SK-N-SH treated with all-trans-retinoic acid at 6 μM for 48 hours (cell line): ENCODE results near the gene KCNIP1.

Experiments used
- ATAC-seq: fragments of 200-7000 bp; cut with Tn5 transposase; 3 replicates; pipeline ENCODE4 v1.9.1; 2020; ENCODE audit warnings: mild to moderate bottlenecking, moderate library complexity
- ARNTL ChIP-seq: fragments of 450-650 bp; formaldehyde crosslinking; IDR thresholded peaks from 2 replicates; pipeline ENCODE4 v1.5.0; 2020; ENCODE audit warnings: low read depth, mild to moderate bottlenecking, moderate library complexity, borderline replicate concordance
- BACH2 ChIP-seq: fragments of 250-450 bp; sonication (Bioruptor Pico); IDR thresholded peaks from 2 replicates; pipeline ENCODE4 v1.9.0; 2021; ENCODE audit warnings: mild to moderate bottlenecking, borderline replicate concordance
- CREB5 ChIP-seq: fragments of 250-450 bp; sonication (Bioruptor Pico); IDR thresholded peaks from 2 replicates; pipeline ENCODE4 v1.5.1; 2020; ENCODE audit warnings: low read depth, mild to moderate bottlenecking, moderate library complexity
- CSDC2 ChIP-seq: fragments of 250-450 bp; sonication (Bioruptor Pico); IDR thresholded peaks from 2 replicates; pipeline ENCODE4 v1.5.0; 2020; ENCODE audit warnings: mild to moderate bottlenecking, moderate library complexity
- ESRRG ChIP-seq: fragments of 250-450 bp; sonication (Bioruptor Pico); IDR thresholded peaks from 2 replicates; pipeline ENCODE4 v1.6.1; 2021; ENCODE audit warnings: mild to moderate bottlenecking
- GLIS3 ChIP-seq: fragments of 250-450 bp; sonication (Bioruptor Pico); IDR thresholded peaks from 2 replicates; pipeline ENCODE4 v1.5.0; 2020; ENCODE audit warnings: mild to moderate bottlenecking, moderate library complexity
- ISL1 ChIP-seq: fragments of 250-450 bp; sonication (Bioruptor Pico); IDR thresholded peaks from 2 replicates; pipeline ENCODE4 v2.1.2; 2022; ENCODE audit warnings: mild to moderate bottlenecking, moderate library complexity
- OSR1 ChIP-seq: fragments of 250-450 bp; sonication (Bioruptor Pico); IDR thresholded peaks from 2 replicates; pipeline ENCODE4 v1.8.0; 2022; ENCODE audit warnings: moderate library complexity, mild to moderate bottlenecking, inconsistent platforms
- PPARA ChIP-seq: fragments of 250-450 bp; sonication (Bioruptor Pico); IDR thresholded peaks from 2 replicates; pipeline ENCODE4 v1.5.0; 2020; ENCODE audit warnings: mild to moderate bottlenecking, borderline replicate concordance
- SNAI2 ChIP-seq: fragments of 250-450 bp; sonication (Bioruptor Pico); IDR thresholded peaks from 2 replicates; pipeline ENCODE4 v1.5.0; 2020; ENCODE audit warnings: mild to moderate bottlenecking, moderate library complexity
- TCF4 ChIP-seq: fragments of 250-450 bp; sonication (Bioruptor Pico); IDR thresholded peaks from 2 replicates; pipeline ENCODE4 v1.8.0; 2021; ENCODE audit warnings: mild to moderate bottlenecking, moderate library complexity, borderline replicate concordance
- TOX ChIP-seq: fragments of 250-450 bp; sonication (Bioruptor Pico); IDR thresholded peaks from 2 replicates; pipeline ENCODE4 v1.8.0; 2021; ENCODE audit warnings: mild to moderate bottlenecking, moderate library complexity, borderline replicate concordance
- ZFP3 ChIP-seq: fragments of 250-450 bp; sonication (Bioruptor Pico); IDR thresholded peaks from 2 replicates; pipeline ENCODE4 v1.5.0; 2020; ENCODE audit warnings: mild to moderate bottlenecking, moderate library complexity
- ZFP30 ChIP-seq: fragments of 450-650 bp; formaldehyde crosslinking; IDR thresholded peaks from 2 replicates; pipeline ENCODE4 v1.5.0; 2022; ENCODE audit warnings: mild to moderate bottlenecking, moderate library complexity
- ZNF565 ChIP-seq: fragments of 450-650 bp; formaldehyde crosslinking; conservative IDR thresholded peaks from 2 replicates; pipeline ENCODE4 v1.5.0; 2020; ENCODE audit warnings: low read depth, mild to moderate bottlenecking, moderate library complexity
- ZNF8 ChIP-seq: fragments of 450-650 bp; formaldehyde crosslinking; IDR thresholded peaks from 2 replicates; pipeline ENCODE4 v1.5.0; 2020; ENCODE audit warnings: mild to moderate bottlenecking, moderate library complexity
- TF ChIP-seq, protein P1 (sequence below): fragments of 250-450 bp; sonication (Bioruptor Pico); IDR thresholded peaks from 2 replicates; pipeline ENCODE4 v1.5.0; 2020; ENCODE audit warnings: mild to moderate bottlenecking, moderate library complexity
- TF ChIP-seq, protein P2 (sequence below): fragments of 250-450 bp; sonication (Bioruptor Pico); IDR thresholded peaks from 2 replicates; pipeline ENCODE4 v1.5.1; 2021; ENCODE audit warnings: mild to moderate bottlenecking, moderate library complexity
- TF ChIP-seq, protein P3 (sequence below): fragments of 250-450 bp; sonication (Bioruptor Pico); IDR thresholded peaks from 2 replicates; pipeline ENCODE4 v1.8.0; 2021; ENCODE audit warnings: low read depth, mild to moderate bottlenecking, moderate library complexity, borderline replicate concordance
- TF ChIP-seq, protein P4 (sequence below): fragments of 250-450 bp; sonication (Bioruptor Pico); IDR thresholded peaks from 2 replicates; pipeline ENCODE4 v1.8.0; 2020; ENCODE audit warnings: mild to moderate bottlenecking, moderate library complexity, borderline replicate concordance

KCNIP1 gene

GRCh38 chr5:170563824-170564567, 60.2 kb downstream of the KCNIP1 start:
- TF ChIP-seq CSDC2 (CRISPR knock-in tag) = no peak
- TF ChIP-seq OSR1 (CRISPR knock-in tag) = no peak
- TF ChIP-seq, protein P1, sequence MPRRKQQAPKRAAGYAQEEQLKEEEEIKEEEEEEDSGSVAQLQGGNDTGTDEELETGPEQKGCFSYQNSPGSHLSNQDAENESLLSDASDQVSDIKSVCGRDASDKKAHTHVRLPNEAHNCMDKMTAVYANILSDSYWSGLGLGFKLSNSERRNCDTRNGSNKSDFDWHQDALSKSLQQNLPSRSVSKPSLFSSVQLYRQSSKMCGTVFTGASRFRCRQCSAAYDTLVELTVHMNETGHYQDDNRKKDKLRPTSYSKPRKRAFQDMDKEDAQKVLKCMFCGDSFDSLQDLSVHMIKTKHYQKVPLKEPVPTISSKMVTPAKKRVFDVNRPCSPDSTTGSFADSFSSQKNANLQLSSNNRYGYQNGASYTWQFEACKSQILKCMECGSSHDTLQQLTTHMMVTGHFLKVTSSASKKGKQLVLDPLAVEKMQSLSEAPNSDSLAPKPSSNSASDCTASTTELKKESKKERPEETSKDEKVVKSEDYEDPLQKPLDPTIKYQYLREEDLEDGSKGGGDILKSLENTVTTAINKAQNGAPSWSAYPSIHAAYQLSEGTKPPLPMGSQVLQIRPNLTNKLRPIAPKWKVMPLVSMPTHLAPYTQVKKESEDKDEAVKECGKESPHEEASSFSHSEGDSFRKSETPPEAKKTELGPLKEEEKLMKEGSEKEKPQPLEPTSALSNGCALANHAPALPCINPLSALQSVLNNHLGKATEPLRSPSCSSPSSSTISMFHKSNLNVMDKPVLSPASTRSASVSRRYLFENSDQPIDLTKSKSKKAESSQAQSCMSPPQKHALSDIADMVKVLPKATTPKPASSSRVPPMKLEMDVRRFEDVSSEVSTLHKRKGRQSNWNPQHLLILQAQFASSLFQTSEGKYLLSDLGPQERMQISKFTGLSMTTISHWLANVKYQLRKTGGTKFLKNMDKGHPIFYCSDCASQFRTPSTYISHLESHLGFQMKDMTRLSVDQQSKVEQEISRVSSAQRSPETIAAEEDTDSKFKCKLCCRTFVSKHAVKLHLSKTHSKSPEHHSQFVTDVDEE = no peak
- TF ChIP-seq, protein P2, sequence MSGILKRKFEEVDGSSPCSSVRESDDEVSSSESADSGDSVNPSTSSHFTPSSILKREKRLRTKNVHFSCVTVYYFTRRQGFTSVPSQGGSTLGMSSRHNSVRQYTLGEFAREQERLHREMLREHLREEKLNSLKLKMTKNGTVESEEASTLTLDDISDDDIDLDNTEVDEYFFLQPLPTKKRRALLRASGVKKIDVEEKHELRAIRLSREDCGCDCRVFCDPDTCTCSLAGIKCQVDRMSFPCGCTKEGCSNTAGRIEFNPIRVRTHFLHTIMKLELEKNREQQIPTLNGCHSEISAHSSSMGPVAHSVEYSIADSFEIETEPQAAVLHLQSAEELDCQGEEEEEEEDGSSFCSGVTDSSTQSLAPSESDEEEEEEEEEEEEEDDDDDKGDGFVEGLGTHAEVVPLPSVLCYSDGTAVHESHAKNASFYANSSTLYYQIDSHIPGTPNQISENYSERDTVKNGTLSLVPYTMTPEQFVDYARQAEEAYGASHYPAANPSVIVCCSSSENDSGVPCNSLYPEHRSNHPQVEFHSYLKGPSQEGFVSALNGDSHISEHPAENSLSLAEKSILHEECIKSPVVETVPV (CRISPR knock-in tag) = no peak
- no peak for TF ChIP-seq TCF4 (CRISPR knock-in tag)
- no peak for TF ChIP-seq ZFP30 (CRISPR knock-in tag)
- no peak for TF ChIP-seq PPARA (CRISPR knock-in tag)
- no peak for TF ChIP-seq ESRRG (CRISPR knock-in tag)
- TF ChIP-seq SNAI2 = no peak
- no peak for TF ChIP-seq TOX (CRISPR knock-in tag)
- no peak for TF ChIP-seq ZNF565
- ATAC-seq = no peak

DNA sequence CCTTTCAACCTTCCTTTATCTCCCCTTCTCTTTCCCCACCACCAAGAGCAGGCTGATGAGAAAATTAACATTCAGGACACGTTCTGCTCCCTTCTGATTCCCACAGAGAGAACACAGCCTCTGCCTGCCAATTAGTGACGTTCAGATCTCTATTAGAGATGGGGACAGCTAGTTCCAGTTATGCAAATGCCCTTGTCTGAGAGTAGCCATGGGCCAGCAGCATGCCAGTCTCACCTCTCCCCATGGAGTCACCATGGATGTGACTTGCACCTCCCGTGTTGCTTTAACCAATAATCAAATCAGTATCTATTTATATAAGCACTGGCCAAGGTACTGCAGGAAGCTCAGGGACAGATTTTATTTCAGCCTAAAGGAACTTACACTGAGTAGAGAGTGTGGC, 61.3 kb downstream of the KCNIP1 start:
- no peak for ATAC-seq
- TF ChIP-seq, protein P3, sequence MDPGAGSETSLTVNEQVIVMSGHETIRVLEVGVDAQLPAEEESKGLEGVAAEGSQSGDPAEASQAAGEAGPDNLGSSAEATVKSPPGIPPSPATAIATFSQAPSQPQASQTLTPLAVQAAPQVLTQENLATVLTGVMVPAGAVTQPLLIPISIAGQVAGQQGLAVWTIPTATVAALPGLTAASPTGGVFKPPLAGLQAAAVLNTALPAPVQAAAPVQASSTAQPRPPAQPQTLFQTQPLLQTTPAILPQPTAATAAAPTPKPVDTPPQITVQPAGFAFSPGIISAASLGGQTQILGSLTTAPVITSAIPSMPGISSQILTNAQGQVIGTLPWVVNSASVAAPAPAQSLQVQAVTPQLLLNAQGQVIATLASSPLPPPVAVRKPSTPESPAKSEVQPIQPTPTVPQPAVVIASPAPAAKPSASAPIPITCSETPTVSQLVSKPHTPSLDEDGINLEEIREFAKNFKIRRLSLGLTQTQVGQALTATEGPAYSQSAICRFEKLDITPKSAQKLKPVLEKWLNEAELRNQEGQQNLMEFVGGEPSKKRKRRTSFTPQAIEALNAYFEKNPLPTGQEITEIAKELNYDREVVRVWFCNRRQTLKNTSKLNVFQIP (CRISPR knock-in tag) = no peak

GRCh38 chr5:170569101-170569500, 65.3 kb downstream of the KCNIP1 start:
- TF ChIP-seq, protein P3 (CRISPR knock-in tag) = no peak
- TF ChIP-seq TCF4 (CRISPR knock-in tag) (no peak), ESRRG (CRISPR knock-in tag) (no peak), ZNF8 (CRISPR knock-in tag) (no peak), ZFP3 (no peak), ARNTL (no peak), BACH2 (CRISPR knock-in tag) (no peak), CREB5 (CRISPR knock-in tag) (no peak), CSDC2 (CRISPR knock-in tag) (no peak), ZNF565 (no peak), ZFP30 (CRISPR knock-in tag) (no peak), ISL1 (no peak), OSR1 (CRISPR knock-in tag) (no peak), GLIS3 (no peak)
- TF ChIP-seq, protein P1 = no peak
- TF ChIP-seq, protein P4, sequence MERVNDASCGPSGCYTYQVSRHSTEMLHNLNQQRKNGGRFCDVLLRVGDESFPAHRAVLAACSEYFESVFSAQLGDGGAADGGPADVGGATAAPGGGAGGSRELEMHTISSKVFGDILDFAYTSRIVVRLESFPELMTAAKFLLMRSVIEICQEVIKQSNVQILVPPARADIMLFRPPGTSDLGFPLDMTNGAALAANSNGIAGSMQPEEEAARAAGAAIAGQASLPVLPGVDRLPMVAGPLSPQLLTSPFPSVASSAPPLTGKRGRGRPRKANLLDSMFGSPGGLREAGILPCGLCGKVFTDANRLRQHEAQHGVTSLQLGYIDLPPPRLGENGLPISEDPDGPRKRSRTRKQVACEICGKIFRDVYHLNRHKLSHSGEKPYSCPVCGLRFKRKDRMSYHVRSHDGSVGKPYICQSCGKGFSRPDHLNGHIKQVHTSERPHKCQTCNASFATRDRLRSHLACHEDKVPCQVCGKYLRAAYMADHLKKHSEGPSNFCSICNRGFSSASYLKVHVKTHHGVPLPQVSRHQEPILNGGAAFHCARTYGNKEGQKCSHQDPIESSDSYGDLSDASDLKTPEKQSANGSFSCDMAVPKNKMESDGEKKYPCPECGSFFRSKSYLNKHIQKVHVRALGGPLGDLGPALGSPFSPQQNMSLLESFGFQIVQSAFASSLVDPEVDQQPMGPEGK (CRISPR knock-in tag) = no peak
- TF ChIP-seq, all 23 proteins: peak for 0
- ATAC-seq = no peak
